Measurements from ENCODE around the gene METTL26.

Gene METTL26

GRCh38 chr16:585351-585750, 50.8 kb downstream of the METTL26 start:
- H3F3A ChIP-seq (ENCODE audit: low read depth): no peaks in the 10 kb centered on the region
- H3K4me2 ChIP-seq (ENCODE audit: low read depth, low read length, poor library complexity, severe bottlenecking): no peak overlapping the region
- no peaks in the 10 kb centered on the region for H3K36me3 ChIP-seq (ENCODE audit: insufficient read depth, low read length)
- peaks cover 14% of the 10 kb centered on the region; the same call in 1 of the 2 replicates for H3K79me2 ChIP-seq (ENCODE audit: insufficient read depth, low read length)
- no peaks in the 10 kb centered on the region for H3K4me1 ChIP-seq (ENCODE audit: insufficient read depth, low read length, poor library complexity, severe bottlenecking)
- no peak overlapping the region for H3K4me3 ChIP-seq (ENCODE audit: low read length, poor library complexity, severe bottlenecking)
- no peaks in the 10 kb centered on the region for H3K9me3 ChIP-seq (ENCODE audit: insufficient read depth, low read depth, low read length)
- no peaks in the 10 kb centered on the region for H3K27me3 ChIP-seq (ENCODE audit: insufficient read depth, low read length, poor library complexity, severe bottlenecking)
- H3K9me2 ChIP-seq (replicated peaks; ENCODE audit: low read depth, low read length): no peaks in the 10 kb centered on the region
- H3K9ac ChIP-seq (ENCODE audit: low read depth, low read length, poor library complexity, severe bottlenecking): no peak overlapping the region
- peaks cover 1% of the 10 kb centered on the region for H4K20me1 ChIP-seq (ENCODE audit: insufficient read depth, low read length, poor library complexity, severe bottlenecking)
- TF ChIP-seq EZH2phosphoT487 (IDR thresholded peaks at IDR 0.05; ENCODE audit: borderline replicate concordance) (no peak), CTCF (conservative IDR thresholded peaks at IDR 0.05; ENCODE audit: low read length) (no peak)
- no peak overlapping the region for H2AFZ ChIP-seq (ENCODE audit: low read length)

Data from Loucy (cell line).